ENCODE results near the gene LZTS3. TPM values are rescaled to one million over a fixed set of nuclear protein-coding genes. Genes with fewer than 3 reads are reported as not detected.

The LZTS3 gene
- total and polyA plus RNA-seq, 10 of the 15 experiments (the other 5 are each of a cell fraction or from before 2014, with no cell fraction given): 0.03 to 0.90 (median 0.22) TPM

GRCh38 chr20:3204124-3204794 lies 30.9 kb upstream of the LZTS3 start, which contains the start of gene DDRGK1 (continued):
- TF ChIP-seq YY1 (IDR thresholded peaks at IDR 0.05; ENCODE audit: low read depth, low read length) (peak; percentile 64; the same call in 1 of the 2 replicates), ZZZ3 (IDR thresholded peaks at IDR 0.05; ENCODE audit: control insufficient read depth, insufficient read length, low read depth) (no peak), ZNF622 (IDR thresholded peaks at IDR 0.05) (no peak), HDGF (IDR thresholded peaks at IDR 0.05) (0 out of 2 replicates have a peak, but pooled peaks have one; percentile 14), KDM1A (IDR thresholded peaks at IDR 0.05; ENCODE audit: borderline replicate concordance) (no peak), TCF12 (IDR thresholded peaks at IDR 0.05; ENCODE audit: low read depth, low read length) (no peak), RELA (IDR thresholded peaks at IDR 0.05; ENCODE audit: borderline replicate concordance, partially characterized antibody) (peak; percentile 10), CHD4 (IDR thresholded peaks at IDR 0.05) (no peak), ESRRA (IDR thresholded peaks at IDR 0.05; ENCODE audit: low read length) (no peak), NR2F1 (conservative IDR thresholded peaks at IDR 0.05) (no peak; the same call in 1 of the 2 replicates), POLR2AphosphoS2 (IDR thresholded peaks at IDR 0.05; ENCODE audit: low read depth, low read length) (peak; percentile 49; the same call in 1 of the 2 replicates), JUNB (IDR thresholded peaks at IDR 0.05) (no peak), FOXM1 (IDR thresholded peaks at IDR 0.05; ENCODE audit: low read depth, low read length) (no peak), ZSCAN29 (IDR thresholded peaks at IDR 0.05) (no peak), RCOR1 (conservative IDR thresholded peaks at IDR 0.05; ENCODE audit: low read depth, low read length) (no peak), SUPT20H (IDR thresholded peaks at IDR 0.05; ENCODE audit: borderline replicate concordance, control insufficient read depth, low read depth, low read length) (no peak), MEF2B (IDR thresholded peaks at IDR 0.05; ENCODE audit: partially characterized antibody, poor library complexity, severe bottlenecking) (no peak), RUNX3 (IDR thresholded peaks at IDR 0.05; ENCODE audit: low read length) (no peak; the same call in 1 of the 2 replicates), GATAD2B (conservative IDR thresholded peaks at IDR 0.05; ENCODE audit: low read depth) (no peak), EZH2 (IDR thresholded peaks at IDR 0.05; ENCODE audit: borderline replicate concordance, control insufficient read depth, low read depth, low read length) (no peak), LARP7 (IDR thresholded peaks at IDR 0.05) (no peak; the same call in 1 of the 2 replicates), HDAC6 (IDR thresholded peaks at IDR 0.05; ENCODE audit: unreplicated experiment) (no peak), PAX8 (IDR thresholded peaks at IDR 0.05) (no peak), KAT2A (conservative IDR thresholded peaks at IDR 0.05; ENCODE audit: control insufficient read depth, low read depth, low read length) (no peak), ZNF24 (IDR thresholded peaks at IDR 0.05) (no peak), SMAD1 (IDR thresholded peaks at IDR 0.05; ENCODE audit: low read depth, partially characterized antibody) (no peak), SKIL (IDR thresholded peaks at IDR 0.05; ENCODE audit: low read depth, poor library complexity, severe bottlenecking) (no peak), CREB1 (IDR thresholded peaks at IDR 0.05; ENCODE audit: low read depth) (peak; percentile 49; the same call in 1 of the 2 replicates), CEBPB (IDR thresholded peaks at IDR 0.05; ENCODE audit: borderline replicate concordance in 1 of 2, low read depth in 2 of 2, low read length in 2 of 2) (peak in 1 of 2 experiments; percentile 82; a peak in 1 of 4 replicates)
